Fibroblast of villous mesenchyme (primary cell): ENCODE results near the gene SUGP1. TPM values are rescaled to one million over a fixed set of nuclear protein-coding genes. Genes with fewer than 3 reads are reported as not detected.
"Not testable (repeated sequence)": the region's sequence is repeated elsewhere in the genome, so short reads cannot be mapped to it uniquely, and the experiment has no call there.

Experiments used
- DNase-seq: peaks from one replicate; pipeline ENCODE4 v3.0.0-alpha.2; 2010; ENCODE audit warnings: low read depth
- H3K4me3 ChIP-seq: 2 replicates; pipeline ENCODE4 v1.5.1; 2011; ENCODE audit warnings: low read depth, mild to moderate bottlenecking, low read length
- total RNA-seq: library from RNA; depleted of rRNA; stranded (reverse); fragments of >200 nt; gene quantifications from 2 replicates; pipeline ENCODE4 v1.2.3, GENCODE V29; 2012
- TF ChIP-seq, protein P1 (sequence below): IDR thresholded peaks from 2 replicates; pipeline ENCODE4 v1.5.1; 2012; ENCODE audit warnings: low read depth, mild to moderate bottlenecking, low read length; ENCODE audit not compliant: insufficient read depth

The SUGP1 gene
- total RNA-seq, 1 donor, result 22.5 TPM

DNA sequence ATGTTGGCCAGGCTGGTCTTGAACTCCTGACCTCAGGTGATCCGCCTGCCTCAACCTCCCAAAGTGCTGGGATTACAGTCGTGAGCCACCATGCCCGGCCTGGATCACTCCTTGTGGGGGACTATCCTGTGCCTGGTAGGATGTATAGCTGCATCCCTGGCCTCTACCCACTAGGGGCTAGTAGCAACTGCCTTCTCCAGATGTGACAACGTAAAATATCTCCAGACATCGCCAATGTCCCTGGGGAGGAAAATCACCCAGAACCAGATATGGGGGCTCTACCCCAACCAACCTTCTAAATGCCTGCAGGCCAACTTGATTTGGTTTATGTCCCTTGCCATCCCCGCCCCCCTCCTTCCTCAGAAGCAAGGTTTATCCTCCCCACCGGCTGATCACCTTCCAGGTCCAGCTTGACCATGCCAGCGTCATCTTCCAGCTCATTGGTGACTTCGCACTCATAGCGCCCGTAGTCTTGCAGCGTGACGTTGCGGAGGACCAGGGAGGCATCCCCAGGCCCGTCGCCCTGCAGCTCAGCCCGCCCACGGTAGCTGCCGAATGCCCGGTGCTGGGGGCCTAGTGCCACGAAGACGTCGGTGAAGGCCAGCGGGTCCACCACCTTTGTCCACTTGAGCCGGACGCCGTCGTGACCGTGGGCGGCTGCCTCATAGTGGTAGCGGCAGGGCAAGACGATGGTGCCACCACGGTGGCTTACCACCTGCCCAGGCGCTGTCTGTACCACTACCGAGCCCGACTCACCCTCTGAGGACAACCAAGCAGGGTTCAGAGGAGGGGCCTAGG is 59.7 kb downstream of the SUGP1 start:
- TF ChIP-seq, protein P1, sequence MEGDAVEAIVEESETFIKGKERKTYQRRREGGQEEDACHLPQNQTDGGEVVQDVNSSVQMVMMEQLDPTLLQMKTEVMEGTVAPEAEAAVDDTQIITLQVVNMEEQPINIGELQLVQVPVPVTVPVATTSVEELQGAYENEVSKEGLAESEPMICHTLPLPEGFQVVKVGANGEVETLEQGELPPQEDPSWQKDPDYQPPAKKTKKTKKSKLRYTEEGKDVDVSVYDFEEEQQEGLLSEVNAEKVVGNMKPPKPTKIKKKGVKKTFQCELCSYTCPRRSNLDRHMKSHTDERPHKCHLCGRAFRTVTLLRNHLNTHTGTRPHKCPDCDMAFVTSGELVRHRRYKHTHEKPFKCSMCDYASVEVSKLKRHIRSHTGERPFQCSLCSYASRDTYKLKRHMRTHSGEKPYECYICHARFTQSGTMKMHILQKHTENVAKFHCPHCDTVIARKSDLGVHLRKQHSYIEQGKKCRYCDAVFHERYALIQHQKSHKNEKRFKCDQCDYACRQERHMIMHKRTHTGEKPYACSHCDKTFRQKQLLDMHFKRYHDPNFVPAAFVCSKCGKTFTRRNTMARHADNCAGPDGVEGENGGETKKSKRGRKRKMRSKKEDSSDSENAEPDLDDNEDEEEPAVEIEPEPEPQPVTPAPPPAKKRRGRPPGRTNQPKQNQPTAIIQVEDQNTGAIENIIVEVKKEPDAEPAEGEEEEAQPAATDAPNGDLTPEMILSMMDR, result no peak
- no peak for DNase-seq
- no peak overlapping the region for H3K4me3 ChIP-seq

DNA sequence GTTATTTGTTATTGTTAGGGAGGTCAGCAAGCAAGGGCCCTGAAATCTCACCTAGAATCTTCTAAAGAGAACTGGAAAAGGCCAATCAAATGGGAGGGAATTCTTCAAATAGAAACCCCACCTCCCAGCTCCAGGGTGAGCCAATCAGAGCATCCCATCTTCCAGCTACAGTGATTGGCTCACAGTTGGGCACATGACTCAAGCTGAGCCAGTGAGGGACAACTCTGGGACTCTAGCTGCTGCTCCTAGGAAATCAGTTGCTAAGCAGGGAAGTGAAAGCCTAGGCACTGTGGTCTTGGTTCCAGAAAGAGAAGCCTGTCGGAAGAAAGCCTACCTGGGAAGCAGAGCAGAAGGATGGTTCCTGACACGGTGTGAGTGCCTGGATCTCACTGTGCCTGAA is 60.6 kb downstream of the SUGP1 start:
- peak; percentile 10 for DNase-seq
- TF ChIP-seq, protein P1, result no peak
- no peak overlapping the region for H3K4me3 ChIP-seq

DNA sequence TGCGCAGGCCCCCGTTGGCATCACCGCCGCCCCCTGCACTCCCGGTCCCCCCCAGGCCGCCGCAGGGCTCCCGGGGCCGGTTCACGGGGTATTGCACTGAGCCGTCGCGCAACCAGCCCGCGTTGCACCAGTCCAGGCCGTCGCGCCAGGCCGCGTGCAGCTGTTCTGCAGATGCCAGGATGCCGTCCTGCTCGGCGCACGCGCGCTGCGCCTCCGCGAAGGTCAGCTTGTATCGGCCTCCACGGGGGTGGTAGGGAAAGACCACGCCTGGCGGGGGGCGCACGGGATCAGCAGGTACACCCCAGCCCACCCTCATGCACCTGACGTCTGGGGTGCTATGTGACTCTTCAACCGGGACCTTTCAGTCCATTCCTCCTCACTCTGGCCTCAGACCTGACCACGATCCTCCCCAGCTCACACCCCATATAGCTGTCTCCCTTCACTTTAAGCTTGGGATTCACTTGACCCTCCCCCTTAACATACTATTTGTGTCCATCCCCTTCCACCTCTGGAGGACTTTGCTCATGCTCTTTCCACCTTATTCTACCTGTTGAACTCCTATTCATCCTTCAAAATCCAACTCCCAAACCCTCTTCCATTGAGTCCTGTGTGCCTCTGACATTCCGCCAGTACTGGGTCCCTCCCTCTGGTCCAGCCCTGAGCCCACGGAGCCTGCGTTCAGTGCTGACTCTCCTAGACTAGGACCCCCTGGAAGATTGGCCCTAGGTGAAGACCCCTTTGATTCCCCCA is 61.5 kb downstream of the SUGP1 start:
- no peak for DNase-seq
- TF ChIP-seq, protein P1, result no peak
- no peak overlapping the region for H3K4me3 ChIP-seq

DNA sequence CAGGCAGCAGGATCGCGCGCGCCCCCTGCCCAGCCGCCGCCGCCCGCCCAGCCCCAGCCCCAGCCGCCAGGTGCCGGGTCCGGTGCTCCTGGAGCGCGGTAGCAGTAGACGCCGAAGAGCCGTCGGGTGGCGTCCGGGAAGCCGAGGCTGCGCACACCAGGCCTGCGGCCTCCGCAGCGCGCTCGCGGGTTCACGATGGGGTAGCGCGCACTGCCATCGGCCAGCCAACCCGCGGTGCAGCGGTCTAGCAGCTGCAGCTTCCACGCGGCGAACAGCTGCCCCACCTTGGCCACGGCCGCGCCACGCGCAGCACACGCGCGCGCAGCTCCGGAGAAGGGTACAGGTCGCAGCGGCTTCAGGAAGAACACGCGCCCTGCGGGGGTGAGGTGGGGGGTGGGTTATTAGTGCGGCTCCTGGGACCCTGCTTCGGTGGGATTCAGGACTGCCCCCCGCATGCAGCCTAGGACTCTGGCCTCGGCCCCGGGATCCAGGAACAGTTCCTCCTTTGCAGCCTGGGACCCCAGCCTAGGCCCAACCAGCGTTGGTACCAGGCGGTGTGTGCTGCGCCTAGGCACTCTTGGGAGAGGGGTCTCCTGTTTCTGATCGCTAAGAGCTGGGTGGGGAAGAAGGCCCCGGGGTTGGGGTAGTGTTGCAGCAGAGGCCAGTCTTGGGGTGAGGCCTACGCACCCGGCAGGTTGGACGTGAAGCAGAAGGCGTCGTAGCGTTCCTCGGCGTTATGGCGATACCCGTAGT is 62.3 kb downstream of the SUGP1 start:
- DNase-seq, result no peak
- TF ChIP-seq, protein P1, result no peak
- no peak overlapping the region for H3K4me3 ChIP-seq

DNA sequence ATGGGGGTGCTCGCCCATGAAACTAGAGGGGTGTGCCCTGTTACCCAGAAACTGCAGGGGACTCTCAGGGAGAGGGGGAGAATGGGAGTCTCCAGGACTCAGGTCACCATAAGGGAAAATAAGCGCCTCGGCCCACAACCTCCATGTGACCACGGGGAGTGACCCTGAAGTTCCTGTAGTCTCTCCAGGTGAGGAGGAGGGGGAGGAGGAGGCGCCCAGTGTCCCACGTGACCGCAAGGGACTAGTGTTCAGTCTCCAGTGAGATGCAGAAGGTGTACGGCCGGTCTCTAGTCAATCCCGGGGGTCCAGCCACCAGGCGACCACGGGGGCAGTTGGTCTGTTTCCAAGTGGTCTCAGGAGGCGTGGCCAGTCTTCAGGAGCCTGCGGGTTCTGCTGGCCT is 63.2 kb downstream of the SUGP1 start:
- TF ChIP-seq, protein P1, result no peak
- DNase-seq, result no peak
- no peak overlapping the region for H3K4me3 ChIP-seq

DNA sequence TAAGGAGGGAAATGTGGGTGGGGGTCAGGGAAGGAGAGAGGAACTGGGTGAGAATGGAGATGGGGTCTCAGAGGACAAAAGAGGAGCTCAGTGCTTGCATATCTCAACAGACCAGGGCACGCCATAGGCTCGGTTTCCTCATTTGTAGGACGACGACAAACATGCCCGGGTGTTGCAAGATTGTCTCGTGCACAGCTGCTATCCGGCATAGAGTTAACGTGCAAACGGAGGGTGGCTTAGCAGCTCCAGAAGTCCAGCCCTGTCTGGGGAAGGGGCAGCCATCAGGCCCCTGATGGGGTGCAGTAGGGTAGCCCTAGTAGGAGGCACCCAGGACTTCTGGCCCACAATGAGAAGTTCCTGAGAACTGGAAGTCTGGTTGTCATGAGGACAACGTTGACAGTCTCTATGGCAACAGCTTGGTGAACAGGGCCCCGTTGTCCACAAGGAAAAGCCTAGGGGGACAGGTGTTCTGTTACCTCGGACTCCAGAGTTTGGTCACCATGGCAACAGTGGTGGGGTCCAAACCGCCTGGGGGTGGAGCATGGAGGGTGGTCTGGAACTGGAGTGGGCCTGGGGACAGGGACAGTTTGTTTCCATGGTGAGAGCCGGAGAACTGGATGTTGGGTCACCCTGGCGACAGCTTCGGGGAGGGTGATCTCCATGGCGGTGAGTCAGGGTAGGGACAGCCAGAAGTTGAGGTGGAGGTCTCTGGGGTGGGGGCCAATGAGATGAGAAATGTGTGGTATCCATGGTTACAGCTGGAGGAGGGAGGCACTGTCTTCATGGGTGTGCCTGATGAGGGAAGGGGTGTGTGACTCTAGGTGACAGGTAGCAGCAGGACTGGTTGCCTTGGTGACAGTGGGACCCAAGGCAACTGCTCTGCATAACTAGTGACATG is 64.0 kb downstream of the SUGP1 start:
- DNase-seq, result peak; percentile 10
- TF ChIP-seq, protein P1, result no peak
- H3K4me3 ChIP-seq, result no peak overlapping the region

DNA sequence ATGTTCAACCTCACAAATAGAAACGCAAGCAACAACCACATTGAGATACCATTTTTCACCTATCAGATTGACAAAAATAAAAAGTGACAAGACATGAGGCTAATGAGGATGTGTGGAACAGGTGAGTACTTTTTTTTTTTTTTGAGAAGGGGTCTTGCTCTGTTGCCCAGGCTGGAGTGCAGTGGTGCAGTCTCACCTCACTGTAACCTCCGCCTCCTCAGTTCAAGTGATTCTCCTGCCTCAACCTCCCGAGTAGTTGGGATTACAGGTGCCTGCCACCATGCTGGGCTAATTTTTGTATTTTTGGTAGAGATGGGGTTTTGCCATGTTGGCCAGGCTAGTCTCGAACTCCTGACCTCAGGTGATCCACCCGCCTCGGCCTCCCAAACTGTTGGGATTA is 66.9 kb downstream of the SUGP1 start:
- not testable (repeated sequence) for H3K4me3 ChIP-seq, DNase-seq
